ENCODE measurements around the gene TMC1. TPM values are rescaled to one million over a fixed set of nuclear protein-coding genes. Genes with fewer than 3 reads are reported as not detected.

The TMC1 gene
- total and polyA plus RNA-seq, 2 of the 8 experiments (the other 6 are each of a cell fraction or from before 2014, with no cell fraction given) = 0.95 to 0.98 TPM

DNA sequence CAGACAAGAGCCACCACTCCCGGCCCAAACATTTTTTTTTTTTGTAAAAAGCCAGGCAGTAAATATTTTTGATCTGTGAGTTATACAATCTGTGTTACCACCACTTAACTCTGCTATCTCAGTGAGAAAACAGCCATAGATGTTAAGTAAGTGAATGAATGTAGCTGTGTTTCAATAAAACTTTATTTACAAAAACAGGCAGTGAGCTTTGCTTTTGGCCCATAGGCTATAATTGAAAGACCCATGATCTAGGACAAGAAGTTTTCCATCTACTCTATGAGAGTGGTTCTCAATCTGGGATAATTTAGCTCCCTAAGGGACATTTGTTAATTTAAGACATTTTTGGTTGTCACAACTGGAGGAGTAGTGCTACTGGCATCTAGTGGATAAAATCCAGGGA is 91.0 kb downstream of the TMC1 start:
- FAIRE-seq = no peak
- H2AFZ ChIP-seq (ENCODE audit: low read length) = no peak overlapping the region

More for the DNA sequence above, 91.0 kb downstream of the TMC1 start:
- no peak overlapping the region for H4K8ac ChIP-seq (ENCODE audit: extremely low read depth, insufficient read depth, low read length)
- no peak overlapping the region for H3K4me3 ChIP-seq (ENCODE audit: extremely low read depth in 1 of 4, insufficient read depth in 2 of 4, low read depth in 3 of 4, low read length in 4 of 4)
- H2BK20ac ChIP-seq (ENCODE audit: low read length) = no peak overlapping the region
- TF ChIP-seq CBX8 (IDR thresholded peaks at IDR 0.05; ENCODE audit: borderline replicate concordance, low read depth, low read length) (no peak), POLR2AphosphoS5 (IDR thresholded peaks at IDR 0.05; ENCODE audit: low read depth, low read length) (no peak), MAFK (IDR thresholded peaks at IDR 0.05; ENCODE audit: low read depth, low read length) (no peak), TEAD4 (IDR thresholded peaks at IDR 0.05; ENCODE audit: low read depth, low read length) (no peak), SP4 (IDR thresholded peaks at IDR 0.05; ENCODE audit: low read length) (no peak), SP1 (IDR thresholded peaks at IDR 0.05; ENCODE audit: low read depth, low read length) (no peak), YY1 (IDR thresholded peaks at IDR 0.05; ENCODE audit: low read depth, low read length) (no peak), EP300 (IDR thresholded peaks at IDR 0.05; ENCODE audit: borderline replicate concordance in 1 of 2, low read depth in 2 of 2, low read length in 2 of 2) (no peak), NANOG (IDR thresholded peaks at IDR 0.05; ENCODE audit: insufficient read depth, low read depth, low read length, poor library complexity, severe bottlenecking) (no peak), BACH1 (IDR thresholded peaks at IDR 0.05; ENCODE audit: low read length) (no peak)
- TF ChIP-seq, protein P1, sequence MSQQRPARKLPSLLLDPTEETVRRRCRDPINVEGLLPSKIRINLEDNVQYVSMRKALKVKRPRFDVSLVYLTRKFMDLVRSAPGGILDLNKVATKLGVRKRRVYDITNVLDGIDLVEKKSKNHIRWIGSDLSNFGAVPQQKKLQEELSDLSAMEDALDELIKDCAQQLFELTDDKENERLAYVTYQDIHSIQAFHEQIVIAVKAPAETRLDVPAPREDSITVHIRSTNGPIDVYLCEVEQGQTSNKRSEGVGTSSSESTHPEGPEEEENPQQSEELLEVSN (IDR thresholded peaks at IDR 0.05) = no peak
- TF ChIP-seq, protein P2, sequence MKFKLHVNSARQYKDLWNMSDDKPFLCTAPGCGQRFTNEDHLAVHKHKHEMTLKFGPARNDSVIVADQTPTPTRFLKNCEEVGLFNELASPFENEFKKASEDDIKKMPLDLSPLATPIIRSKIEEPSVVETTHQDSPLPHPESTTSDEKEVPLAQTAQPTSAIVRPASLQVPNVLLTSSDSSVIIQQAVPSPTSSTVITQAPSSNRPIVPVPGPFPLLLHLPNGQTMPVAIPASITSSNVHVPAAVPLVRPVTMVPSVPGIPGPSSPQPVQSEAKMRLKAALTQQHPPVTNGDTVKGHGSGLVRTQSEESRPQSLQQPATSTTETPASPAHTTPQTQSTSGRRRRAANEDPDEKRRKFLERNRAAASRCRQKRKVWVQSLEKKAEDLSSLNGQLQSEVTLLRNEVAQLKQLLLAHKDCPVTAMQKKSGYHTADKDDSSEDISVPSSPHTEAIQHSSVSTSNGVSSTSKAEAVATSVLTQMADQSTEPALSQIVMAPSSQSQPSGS (IDR thresholded peaks at IDR 0.05; ENCODE audit: low read length) = no peak
- WGBS, 2 experiments (ENCODE audit: extremely low coverage in 1 of 2, insufficient coverage in 1 of 2, insufficient read length in 1 of 2, insufficient replicate concordance in 2 of 2, low coverage in 1 of 2, low lambda C conversion rate in 2 of 2, missing lambda C conversion rate in 1 of 2) = 92% methylated on average over 1 of the region's 1 CpG; no CpG with 5 or more reads in 1 of the 2 experiments
- H3K14ac ChIP-seq (ENCODE audit: insufficient read length) = no peak overlapping the region
- H3K56ac ChIP-seq (replicated peaks; ENCODE audit: insufficient read length, low read depth, low read length) = no peak overlapping the region
- no peaks in the 10 kb centered on the region for H3K4me1 ChIP-seq (replicated peaks in 1 of 4; ENCODE audit: control insufficient read depth in 3 of 4, insufficient read depth in 4 of 4, low read length in 3 of 4)
- H2BK15ac ChIP-seq (ENCODE audit: low read length) = no peak overlapping the region
- ChIA-PET POLR2A (ENCODE audit: partially characterized antibody) (no interaction called here), CTCF (ENCODE audit: partially characterized antibody) (interaction anchor here (0.7 to 2.1 kb wide), 6 partner anchors 9 to 383 kb away, joined by 3 to 8 read pairs (median 4); no protein-coding TSS in a partner anchor)
- H3K36me3 ChIP-seq (ENCODE audit: control insufficient read depth in 2 of 4, insufficient read depth in 4 of 4, low read length in 3 of 4) = no peaks in the 10 kb centered on the region
- no peak overlapping the region for H2BK120ac ChIP-seq (replicated peaks; ENCODE audit: low read depth, low read length)
- H3K79me1 ChIP-seq (ENCODE audit: low read depth, low read length) = no peaks in the 10 kb centered on the region
- H4K5ac ChIP-seq (ENCODE audit: insufficient read length, low read depth, low read length) = no peak overlapping the region
- no peaks in the 10 kb centered on the region for H4K20me1 ChIP-seq (replicated peaks in 1 of 2; ENCODE audit: control insufficient read depth in 1 of 2, insufficient read depth in 2 of 2, low read length in 2 of 2)
- H2BK5ac ChIP-seq (ENCODE audit: low read depth, low read length) = no peak overlapping the region
- peaks cover 2% of the 10 kb centered on the region; the same call in 1 of the 2 replicates for H3K23me2 ChIP-seq (ENCODE audit: low read depth, low read length)
- H2AK5ac ChIP-seq (ENCODE audit: low read depth, low read length) = no peak overlapping the region
- H4K91ac ChIP-seq (replicated peaks; ENCODE audit: insufficient read length, low read length) = no peak overlapping the region
- no peaks in the 10 kb centered on the region for H3K79me2 ChIP-seq (ENCODE audit: control insufficient read depth in 1 of 2, insufficient read depth in 2 of 2, low read length in 2 of 2)
- no peak overlapping the region for H3K4ac ChIP-seq (replicated peaks; ENCODE audit: insufficient read length, low read depth, low read length)
- DNase-seq (ENCODE audit: low read depth in 1 of 2, low spot score in 2 of 2) = no peak
- no peak overlapping the region for H3K23ac ChIP-seq (ENCODE audit: insufficient read length)
- no peaks in the 10 kb centered on the region for H3K9me3 ChIP-seq (ENCODE audit: insufficient read depth in 2 of 2, low read depth in 1 of 2, low read length in 1 of 2)
- no peak overlapping the region for H3K9ac ChIP-seq (replicated peaks in 1 of 4; ENCODE audit: extremely low read depth in 1 of 4, low read depth in 3 of 4, low read length in 3 of 4)
- H3K27me3 ChIP-seq (replicated peaks in 1 of 4; ENCODE audit: control insufficient read depth in 3 of 4, extremely low read depth in 1 of 4, insufficient read depth in 3 of 4, low read length in 3 of 4) = no peaks in the 10 kb centered on the region
- no peak overlapping the region for H3K18ac ChIP-seq (ENCODE audit: extremely low read depth, low read length)
- no peak overlapping the region for H3K27ac ChIP-seq (ENCODE audit: low read depth, low read length)
- no peak overlapping the region for H3K4me2 ChIP-seq (ENCODE audit: insufficient read depth in 1 of 2, low read depth in 2 of 2, low read length in 2 of 2)
- H2BK12ac ChIP-seq (ENCODE audit: low read depth, low read length) = no peak overlapping the region

Data from H1 (cell line).